SK-N-MC (cell line): Measurements from ENCODE around the gene GABPA.

Experiments used
- EZH2 ChIP-seq: fragments of 200-600 bp; sonication (generic); IDR thresholded peaks from one replicate; pipeline ENCODE4 v1.6.1; 2017; ENCODE audit warnings: antibody characterized with exemption
- FOXP2 ChIP-seq: optimal IDR thresholded peaks from 2 replicates; pipeline ENCODE3; 2011; ENCODE audit warnings: mild to moderate bottlenecking, moderate library complexity; ENCODE audit not compliant: insufficient read depth; ENCODE audit errors: extremely low read length, control extremely low read depth
- POLR2AphosphoS5 ChIP-seq: IDR thresholded peaks from 2 replicates; pipeline ENCODE4 v1.6.1; 2012; ENCODE audit warnings: mild to moderate bottlenecking, low read depth, low read length, borderline replicate concordance

- TF ChIP-seq EZH2 (no peak), POLR2AphosphoS5 (no peak), FOXP2 (no peak)
These were observed 29.3 kb downstream of the GABPA start for GRCh38 chr21:25764065-25764464.
